Measurements from ENCODE around the gene TTC19. TPM values are rescaled to one million over a fixed set of nuclear protein-coding genes. Genes with fewer than 3 reads are reported as not detected.

The TTC19 gene
- total RNA-seq, 2 experiments from 2014 or later = 57.8 to 66.7 TPM

GRCh38 chr17:16013943-16014407 lies 14.4 kb downstream of the TTC19 start:
- Histone ChIP-seq H3K4me3 (ENCODE audit: low read length) (no peak overlapping the region), H3K4me1 (ENCODE audit: insufficient read depth, low read length) (peaks cover 2% of the 10 kb centered on the region), H3K9me3 (ENCODE audit: control insufficient read depth in 1 of 2, insufficient read depth in 1 of 2, low read length in 2 of 2) (no peaks in the 10 kb centered on the region), H3K27ac (ENCODE audit: low read depth in 1 of 2, low read length in 2 of 2) (no peak overlapping the region), H3K27me3 (ENCODE audit: control insufficient read depth in 1 of 2, insufficient read depth in 2 of 2, low read length in 2 of 2) (no peaks in the 10 kb centered on the region), H3K36me3 (ENCODE audit: insufficient read depth, low read length) (peaks cover 33% of the 10 kb centered on the region)
- peaks cover 16% of the 10 kb centered on the region for H3K4me1 Mint-ChIP-seq (ENCODE audit: low read depth)
- H3K4me3 Mint-ChIP-seq = no peak overlapping the region
- ChIA-PET POLR2A (no interaction called here), CTCF (no interaction called here)
- no peak for ATAC-seq (ENCODE audit: poor library complexity)
- no peaks in the 10 kb centered on the region for H3K27me3 Mint-ChIP-seq
- H3K27ac Mint-ChIP-seq = no peak overlapping the region
- no peaks in the 10 kb centered on the region for H3K9me3 Mint-ChIP-seq
- TF ChIP-seq, protein P1, sequence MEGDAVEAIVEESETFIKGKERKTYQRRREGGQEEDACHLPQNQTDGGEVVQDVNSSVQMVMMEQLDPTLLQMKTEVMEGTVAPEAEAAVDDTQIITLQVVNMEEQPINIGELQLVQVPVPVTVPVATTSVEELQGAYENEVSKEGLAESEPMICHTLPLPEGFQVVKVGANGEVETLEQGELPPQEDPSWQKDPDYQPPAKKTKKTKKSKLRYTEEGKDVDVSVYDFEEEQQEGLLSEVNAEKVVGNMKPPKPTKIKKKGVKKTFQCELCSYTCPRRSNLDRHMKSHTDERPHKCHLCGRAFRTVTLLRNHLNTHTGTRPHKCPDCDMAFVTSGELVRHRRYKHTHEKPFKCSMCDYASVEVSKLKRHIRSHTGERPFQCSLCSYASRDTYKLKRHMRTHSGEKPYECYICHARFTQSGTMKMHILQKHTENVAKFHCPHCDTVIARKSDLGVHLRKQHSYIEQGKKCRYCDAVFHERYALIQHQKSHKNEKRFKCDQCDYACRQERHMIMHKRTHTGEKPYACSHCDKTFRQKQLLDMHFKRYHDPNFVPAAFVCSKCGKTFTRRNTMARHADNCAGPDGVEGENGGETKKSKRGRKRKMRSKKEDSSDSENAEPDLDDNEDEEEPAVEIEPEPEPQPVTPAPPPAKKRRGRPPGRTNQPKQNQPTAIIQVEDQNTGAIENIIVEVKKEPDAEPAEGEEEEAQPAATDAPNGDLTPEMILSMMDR (IDR thresholded peaks at IDR 0.05) = no peak
- no peak for DNase-seq
- peaks cover 81% of the 10 kb centered on the region for H3K36me3 Mint-ChIP-seq (ENCODE audit: low read depth)
- intact Hi-C loops (cut with DNase I, micrococcal nuclease) = no loop called here

DNA sequence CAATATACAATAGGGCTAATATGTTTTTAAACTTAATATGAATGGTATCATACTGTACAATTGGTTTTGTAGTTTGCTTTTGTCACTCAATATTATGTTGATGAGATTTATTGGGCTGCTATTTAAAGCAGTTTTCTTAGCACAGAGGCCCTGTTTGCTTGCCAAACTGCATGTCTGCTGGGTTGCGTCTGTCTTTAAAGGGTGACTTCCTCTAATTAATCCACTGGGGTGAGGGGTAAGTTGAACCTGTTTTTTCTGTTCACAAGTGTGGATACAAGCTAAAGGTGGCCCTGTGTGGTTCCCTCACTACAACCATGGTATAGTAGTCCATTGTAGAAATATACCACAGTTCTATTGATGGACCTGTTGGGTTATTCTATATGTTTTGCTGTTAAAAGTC lies 19.7 kb downstream of the TTC19 start:
- TF ChIP-seq, protein P1 (IDR thresholded peaks at IDR 0.05) = no peak
- Histone ChIP-seq H3K27me3 (ENCODE audit: control insufficient read depth in 1 of 2, insufficient read depth in 2 of 2, low read length in 2 of 2) (no peaks in the 10 kb centered on the region), H3K36me3 (ENCODE audit: insufficient read depth, low read length) (peaks cover 42% of the 10 kb centered on the region), H3K4me1 (ENCODE audit: insufficient read depth, low read length) (no peaks in the 10 kb centered on the region), H3K27ac (ENCODE audit: low read depth in 1 of 2, low read length in 2 of 2) (peak overlapping the region in 1 of 2 donors; percentile 13), H3K4me3 (ENCODE audit: low read length) (no peak overlapping the region), H3K9me3 (ENCODE audit: control insufficient read depth in 1 of 2, insufficient read depth in 1 of 2, low read length in 2 of 2) (no peaks in the 10 kb centered on the region)
- Mint-ChIP-seq H3K36me3 (ENCODE audit: low read depth) (peaks cover 82% of the 10 kb centered on the region), H3K27ac (peak overlapping the region; percentile 50), H3K4me3 (no peak overlapping the region), H3K4me1 (ENCODE audit: low read depth) (peaks cover 20% of the 10 kb centered on the region), H3K27me3 (no peaks in the 10 kb centered on the region), H3K9me3 (no peaks in the 10 kb centered on the region)
- ATAC-seq (ENCODE audit: poor library complexity) (no peak), DNase-seq (no peak)
- CTCF ChIA-PET = no interaction called here
- intact Hi-C loops (cut with DNase I, micrococcal nuclease) = no loop called here
- POLR2A ChIA-PET = no interaction called here

GRCh38 chr17:16023881-16024280 lies 24.3 kb downstream of the TTC19 start:
- H3K36me3 ChIP-seq (ENCODE audit: insufficient read depth, low read length) = peaks cover 70% of the 10 kb centered on the region

More at GRCh38 chr17:16023881-16024280, 24.3 kb downstream of the TTC19 start:
- intact Hi-C loops (cut with DNase I, micrococcal nuclease) = no loop called here
- TF ChIP-seq, protein P1 (IDR thresholded peaks at IDR 0.05) = no peak
- Mint-ChIP-seq H3K27me3 (no peaks in the 10 kb centered on the region), H3K36me3 (ENCODE audit: low read depth) (peaks cover 91% of the 10 kb centered on the region), H3K4me1 (ENCODE audit: low read depth) (peaks cover 29% of the 10 kb centered on the region), H3K27ac (peak overlapping the region; percentile 41), H3K9me3 (no peaks in the 10 kb centered on the region), H3K4me3 (no peak overlapping the region)
- H3K9me3 ChIP-seq (ENCODE audit: control insufficient read depth in 1 of 2, insufficient read depth in 1 of 2, low read length in 2 of 2) = no peaks in the 10 kb centered on the region
- H3K4me3 ChIP-seq (ENCODE audit: low read length) = no peak overlapping the region
- ATAC-seq (ENCODE audit: poor library complexity) = no peak
- no peaks in the 10 kb centered on the region for H3K27me3 ChIP-seq (ENCODE audit: control insufficient read depth in 1 of 2, insufficient read depth in 2 of 2, low read length in 2 of 2)
- POLR2A ChIA-PET = no interaction called here
- DNase-seq = no peak
- no peaks in the 10 kb centered on the region for H3K4me1 ChIP-seq (ENCODE audit: insufficient read depth, low read length)
- H3K27ac ChIP-seq (ENCODE audit: low read depth in 1 of 2, low read length in 2 of 2) = no peak overlapping the region
- CTCF ChIA-PET = interaction anchor here (0.5 kb wide), 1 partner anchor 25 kb away, joined by 3 read pairs; no protein-coding TSS in a partner anchor

Measured in CD4-positive, alpha-beta T cell (primary cell).